KBM-7 (cell line): ENCODE measurements around the gene GALNS.
A peak's percentile ranks its signal among the peaks of the same experiment; 100 is the strongest.
"Not testable (repeated sequence)": the region's sequence is repeated elsewhere in the genome, so short reads cannot be mapped to it uniquely, and the experiment has no call there.

Source experiments
- DNase-seq: peaks from one replicate; pipeline ENCODE4 v3.0.0-alpha.2; 2015
- in situ Hi-C: fragments of 300-500 bp; cut with MboI; formaldehyde crosslinking; loops from 2 replicates; pipeline ENCODE4 v1.14.3; 2020; ENCODE audit warnings: low sequenced_read_pairs, low pct_unique_long_range_greater_than_20kb, mixed read lengths

The GALNS gene

DNA sequence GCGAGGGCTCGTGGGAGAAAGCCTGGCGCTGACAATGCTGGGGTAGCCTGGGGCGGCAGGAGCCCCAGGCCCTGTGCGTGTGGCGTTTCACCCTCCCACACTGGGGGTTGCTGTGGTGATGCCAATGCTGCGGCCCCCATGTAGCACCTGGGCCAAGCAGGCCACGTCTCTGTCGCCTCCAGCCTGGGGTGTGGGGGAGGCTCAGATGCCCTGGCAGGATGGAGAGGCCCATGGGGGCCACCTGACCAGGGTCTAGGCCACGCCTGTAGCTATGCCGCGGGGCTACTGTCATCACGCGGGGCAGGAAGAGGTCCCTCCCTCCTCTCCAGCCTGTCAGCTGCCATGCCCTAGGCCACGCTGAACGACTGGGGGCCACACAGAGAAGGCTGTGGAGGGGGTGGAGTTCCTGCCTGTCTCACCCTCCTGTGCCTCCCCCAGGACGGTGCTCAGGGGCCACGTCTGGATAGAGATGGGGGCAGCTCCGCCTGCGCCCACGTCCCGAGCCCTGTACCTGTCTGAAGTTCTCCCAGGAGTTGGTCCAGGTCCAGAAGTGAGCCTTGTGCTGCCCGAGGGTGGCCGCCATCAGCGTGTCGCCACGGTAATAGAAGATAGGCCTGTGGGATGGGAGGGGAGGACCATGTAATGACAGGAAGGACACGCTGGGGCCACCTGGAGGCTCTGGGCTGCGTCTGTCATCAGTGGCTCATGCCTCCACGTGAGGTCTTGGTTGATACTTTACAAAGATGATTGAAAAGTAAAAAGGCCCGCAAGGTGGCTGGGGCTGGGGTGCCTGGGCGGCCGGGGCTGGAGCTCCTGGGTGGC, 32.3 kb downstream of the GALNS start:
- in situ Hi-C loops, result no loop called here
- no peak for DNase-seq

DNA sequence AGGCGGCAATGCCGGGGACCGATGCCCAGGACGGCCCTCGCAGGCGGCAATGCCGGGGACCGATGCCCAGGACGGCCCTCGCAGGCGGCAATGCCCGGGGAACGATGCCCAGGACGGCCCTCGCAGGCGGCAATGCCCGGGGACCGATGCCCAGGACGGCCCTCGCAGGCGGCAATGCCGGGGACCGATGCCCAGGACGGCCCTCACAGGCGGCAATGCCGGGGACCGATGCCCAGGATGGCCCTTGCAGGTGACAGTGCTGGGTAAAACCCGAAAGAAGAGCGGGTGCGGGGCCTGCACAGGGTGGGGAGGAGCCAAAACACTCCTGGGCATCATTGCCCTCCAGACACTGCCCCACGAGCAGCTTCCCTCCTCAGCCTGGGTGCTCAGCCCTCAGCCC, 33.1 kb downstream of the GALNS start:
- DNase-seq, in situ Hi-C loops: not testable (repeated sequence)

DNA sequence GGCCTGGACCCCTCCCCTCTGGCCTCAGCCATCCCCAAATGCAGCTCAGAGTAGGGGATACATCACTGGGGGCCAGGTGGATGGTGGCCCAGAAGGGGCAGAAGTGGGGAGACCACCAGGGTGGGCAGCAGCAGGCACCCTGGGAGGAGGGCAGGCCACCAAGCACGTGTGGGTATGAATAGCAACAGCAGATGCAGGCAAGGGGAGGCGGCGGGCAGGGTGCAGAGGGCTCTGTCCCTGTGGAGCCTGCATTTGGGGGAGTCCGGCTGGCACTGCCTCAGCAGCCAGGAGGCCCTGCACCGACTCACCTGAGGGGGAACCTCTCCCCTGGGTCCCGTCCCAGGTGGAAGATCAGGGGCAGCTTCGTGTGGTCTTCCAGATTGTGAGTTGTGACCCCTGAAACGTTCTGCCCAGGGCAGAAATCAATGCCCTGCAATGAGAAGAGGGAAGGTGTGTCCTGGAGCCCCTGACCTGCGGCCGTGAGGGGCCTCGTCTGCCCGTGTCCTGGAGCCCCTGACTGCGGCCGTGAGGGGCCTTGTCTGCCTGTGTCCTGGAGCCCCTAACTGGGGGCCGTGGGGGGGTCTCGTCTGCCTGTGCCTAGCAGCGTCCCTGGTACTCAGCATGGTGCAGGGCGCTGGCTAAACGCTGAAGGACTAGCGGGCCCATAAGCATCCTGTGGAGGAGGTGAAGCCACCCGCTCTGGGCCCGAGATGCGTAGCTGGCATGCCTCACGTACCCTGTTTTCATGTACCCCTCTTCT, 34.3 kb downstream of the GALNS start:
- in situ Hi-C loops, result no loop called here
- no peak for DNase-seq

DNA sequence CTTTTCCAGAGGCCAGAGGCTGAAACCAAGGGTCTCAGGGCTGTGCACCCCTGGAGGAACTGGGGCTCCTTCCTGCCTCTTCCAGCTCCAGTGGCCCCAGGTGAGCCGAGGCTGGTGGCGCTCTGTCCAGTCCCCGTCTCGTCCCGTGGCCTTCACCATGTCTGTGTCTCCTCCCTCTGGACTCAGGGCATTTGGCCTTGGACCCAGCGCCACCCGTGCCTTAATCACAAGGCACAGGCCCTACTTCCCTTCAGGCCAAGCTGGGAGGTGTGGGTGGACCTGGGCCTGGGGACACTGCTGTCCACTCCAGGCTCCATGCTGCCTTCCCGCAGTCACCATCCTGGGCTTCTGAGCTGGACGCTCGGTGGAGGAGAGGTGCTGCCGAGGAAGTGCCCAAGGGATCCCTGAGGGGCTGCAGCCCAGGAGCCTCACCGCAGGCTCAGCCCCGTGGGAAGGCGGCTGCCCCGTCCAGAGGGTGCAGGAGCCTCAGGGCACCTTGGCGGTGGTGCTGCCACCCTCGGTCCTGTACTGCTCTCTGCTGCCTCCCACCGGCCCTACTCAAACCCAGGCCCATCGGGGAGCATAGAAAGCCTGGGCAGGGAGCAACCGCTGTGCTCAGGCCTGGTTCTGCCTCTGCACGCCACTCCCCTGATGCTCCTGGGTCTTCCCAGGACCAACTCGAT, 35.4 kb downstream of the GALNS start:
- no peak for DNase-seq
- in situ Hi-C loops, result no loop called here

DNA sequence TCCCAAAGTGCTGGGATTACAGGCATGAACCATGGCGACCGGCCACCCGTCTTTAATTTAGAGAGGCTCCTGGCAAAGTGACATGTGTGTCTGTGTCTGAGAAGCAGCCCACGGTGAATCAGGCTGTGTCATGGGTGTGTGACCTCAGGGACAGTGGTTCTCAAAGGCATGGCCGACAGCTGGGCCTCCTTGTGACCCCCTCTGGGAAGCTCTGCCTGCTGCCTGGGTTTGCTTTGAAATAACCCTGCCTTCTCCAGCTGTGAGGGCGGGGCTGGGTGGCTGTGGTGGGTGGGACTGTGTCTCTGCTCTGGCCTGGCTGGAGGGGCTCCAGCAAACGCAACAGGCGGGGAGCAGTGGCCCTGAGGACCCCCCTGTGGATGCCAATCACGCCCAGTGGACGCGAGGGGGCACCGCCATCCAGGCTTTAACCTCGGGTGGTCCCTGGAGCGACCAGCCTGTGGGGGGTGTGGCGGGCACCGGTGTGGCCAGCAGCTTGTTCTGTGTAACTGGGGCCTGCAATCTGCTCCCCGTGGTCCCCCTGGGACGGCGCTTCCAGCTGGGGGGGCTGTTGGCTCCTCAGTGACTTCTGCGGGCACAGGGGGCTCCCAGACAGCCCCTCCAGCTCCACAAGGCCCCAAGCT, 36.2 kb downstream of the GALNS start:
- in situ Hi-C loops, result no loop called here
- DNase-seq, result no peak

DNA sequence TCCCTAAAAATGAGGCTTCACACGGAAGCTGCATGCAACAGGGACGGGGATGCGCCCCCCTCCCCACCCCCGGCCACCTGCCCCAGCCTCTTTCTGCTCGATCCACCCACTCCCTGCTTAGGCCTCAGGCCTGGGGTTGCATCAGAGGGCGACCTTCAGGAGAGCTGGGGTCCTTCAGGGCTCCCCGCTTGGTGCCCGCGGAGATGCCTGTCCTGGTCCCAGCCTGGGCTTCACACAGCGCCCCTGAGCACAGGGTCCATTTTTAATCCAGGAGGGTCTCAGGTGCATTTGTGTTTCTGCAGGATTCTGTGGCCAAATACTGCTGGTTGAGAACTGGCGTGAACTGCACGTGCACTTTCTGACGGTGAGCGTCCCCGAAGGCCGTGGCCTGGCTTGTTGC, 37.6 kb downstream of the GALNS start:
- DNase-seq, result no peak
- in situ Hi-C loops, result no loop called here

DNA sequence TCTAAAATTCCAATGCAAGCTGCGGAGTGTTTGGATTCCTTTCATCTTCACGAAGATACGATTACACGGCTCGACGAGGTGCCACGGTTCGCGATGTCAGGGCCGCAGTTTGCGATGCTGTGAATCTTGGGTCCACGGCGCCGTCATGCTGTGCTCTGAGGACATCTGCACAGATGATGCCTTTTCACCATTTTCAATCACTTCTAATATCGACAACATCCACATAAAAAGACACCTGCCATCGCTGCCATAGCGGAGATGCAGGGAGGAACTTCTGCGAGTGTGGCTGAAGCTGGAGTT, 38.2 kb downstream of the GALNS start:
- in situ Hi-C loops, result no loop called here
- no peak for DNase-seq

DNA sequence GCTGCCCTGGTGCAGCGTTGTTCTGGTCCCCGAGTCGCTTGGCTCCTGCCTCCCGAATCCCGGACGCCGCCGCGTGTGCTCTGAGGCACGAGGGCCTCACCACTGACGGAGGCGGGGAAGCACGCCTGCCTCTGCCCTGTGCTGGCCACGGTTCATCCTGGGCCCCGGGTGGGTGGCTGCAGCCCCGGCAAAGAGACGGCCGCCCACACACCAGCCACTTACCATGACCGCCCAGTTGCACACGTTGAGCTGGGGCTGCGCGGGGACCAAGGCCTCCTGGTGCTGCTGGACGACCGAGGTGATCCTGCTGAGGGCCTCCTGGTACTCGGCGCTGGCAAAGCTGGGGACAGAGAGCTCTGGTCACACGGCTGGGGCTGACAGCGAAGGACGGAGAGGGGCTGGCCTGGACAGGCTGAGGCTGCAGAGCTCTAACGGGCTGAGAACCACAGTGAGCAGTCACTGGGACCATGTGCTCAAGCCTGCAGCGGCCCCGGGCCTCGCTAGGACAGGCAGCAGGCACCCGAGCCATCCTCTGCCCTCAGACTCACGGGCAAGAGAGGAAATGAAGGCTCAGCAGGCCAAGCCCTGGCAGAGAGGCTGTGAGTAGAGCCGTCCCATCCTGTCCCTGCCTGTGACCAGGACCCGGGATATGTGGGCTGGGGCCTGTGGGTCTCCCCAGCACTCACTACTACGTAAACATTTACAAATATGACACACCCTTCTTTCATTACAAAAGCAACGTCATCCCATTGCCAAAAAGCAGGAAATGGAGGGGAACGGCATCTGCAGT, 38.8 kb downstream of the GALNS start:
- no peak for DNase-seq
- in situ Hi-C loops, result no loop called here

DNA sequence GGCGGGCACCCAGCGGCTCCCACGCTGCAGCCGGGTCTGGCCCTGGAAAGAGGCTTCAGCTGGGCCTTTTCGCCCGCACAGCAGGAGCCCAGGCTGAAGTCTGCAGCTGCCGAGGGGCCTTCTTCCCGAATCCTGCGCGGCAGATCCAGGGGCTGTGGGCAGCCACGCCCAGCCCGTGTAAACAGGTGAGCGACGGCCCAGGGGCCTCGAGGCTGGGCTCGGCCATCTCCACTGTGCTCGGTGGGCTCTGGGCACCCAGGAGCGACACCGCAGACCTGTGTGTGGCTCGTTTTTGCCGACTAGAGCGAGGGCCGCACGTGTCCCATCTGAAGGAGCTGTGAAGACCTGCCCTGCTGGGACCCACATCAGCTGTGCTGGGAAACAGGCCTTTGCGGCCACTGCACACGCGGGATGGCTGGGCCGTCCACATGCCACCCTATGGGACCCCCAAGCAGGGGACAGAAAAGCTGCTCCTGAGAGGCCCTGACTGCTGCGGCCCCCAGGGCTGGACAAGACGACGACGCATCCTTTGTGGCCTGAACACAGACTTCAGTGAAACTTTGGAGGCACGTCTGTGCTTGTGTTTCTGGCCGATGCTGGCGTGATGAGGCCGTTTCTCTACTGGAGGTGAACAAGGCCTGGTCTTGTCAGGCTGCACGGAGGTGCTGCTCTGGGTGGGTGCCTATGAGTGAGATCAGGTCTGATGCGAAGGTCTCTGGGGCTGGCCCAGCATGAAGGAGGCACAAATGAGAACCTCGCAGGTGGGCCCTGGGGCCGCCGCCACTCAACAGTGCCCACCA, 39.8 kb downstream of the GALNS start:
- no peak for DNase-seq
- in situ Hi-C loops, result no loop called here

DNA sequence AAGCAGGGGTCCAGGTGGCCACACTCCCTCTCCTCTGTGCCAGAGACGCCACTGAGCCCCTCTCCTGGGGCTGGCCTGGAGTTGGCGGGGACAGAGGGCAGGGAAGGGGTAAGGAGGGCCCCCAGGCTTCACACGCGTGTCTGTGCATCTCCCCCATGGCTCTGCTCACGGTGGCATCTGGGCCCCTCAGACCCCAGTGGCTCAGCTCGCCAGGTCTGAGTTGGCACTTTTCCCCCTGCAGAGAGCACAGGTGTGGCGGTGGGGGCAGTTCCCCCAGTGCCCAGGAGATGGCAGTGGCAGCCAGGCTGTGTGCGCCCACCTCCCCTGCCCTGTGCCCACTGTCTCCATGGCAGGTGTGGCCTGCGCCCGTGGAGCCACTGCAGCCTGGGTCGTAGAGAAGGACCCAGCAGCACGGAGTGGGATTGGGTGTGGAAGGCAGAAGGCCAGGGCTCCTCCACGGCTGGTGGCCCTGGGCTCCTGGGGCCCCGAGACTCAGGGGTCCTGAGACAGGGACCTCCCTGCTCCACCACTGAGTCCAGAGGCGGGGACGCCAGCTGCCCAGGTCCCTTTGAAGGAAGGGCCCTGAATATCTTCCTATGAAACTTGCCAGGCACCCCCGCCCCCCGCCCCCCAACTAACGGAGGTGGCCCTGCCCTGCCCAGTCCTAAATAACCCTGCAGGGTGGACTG, 40.7 kb downstream of the GALNS start:
- peak; percentile 68 for DNase-seq
- in situ Hi-C loops, result no loop called here

DNA sequence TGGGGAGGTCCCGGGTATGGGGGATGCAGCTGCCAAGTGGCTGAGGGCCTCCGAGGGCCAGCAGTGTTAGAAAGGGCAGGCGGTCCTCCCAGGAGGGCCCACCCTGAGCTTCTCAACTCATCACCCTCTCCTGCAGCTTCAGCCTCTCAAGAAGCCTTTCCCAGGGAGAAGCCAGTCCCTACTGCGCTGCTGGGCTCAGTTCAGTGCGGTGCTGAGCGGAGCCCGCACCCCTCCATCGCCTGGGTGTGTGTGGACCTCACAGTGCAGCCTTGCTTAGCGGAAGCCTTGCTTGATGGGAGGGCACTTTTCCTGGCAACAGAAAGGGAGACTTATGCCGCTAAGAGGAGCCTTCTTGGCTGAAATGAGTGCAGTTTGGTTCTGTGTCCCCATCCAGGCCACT, 41.5 kb downstream of the GALNS start:
- DNase-seq, result no peak
- in situ Hi-C loops, result no loop called here

DNA sequence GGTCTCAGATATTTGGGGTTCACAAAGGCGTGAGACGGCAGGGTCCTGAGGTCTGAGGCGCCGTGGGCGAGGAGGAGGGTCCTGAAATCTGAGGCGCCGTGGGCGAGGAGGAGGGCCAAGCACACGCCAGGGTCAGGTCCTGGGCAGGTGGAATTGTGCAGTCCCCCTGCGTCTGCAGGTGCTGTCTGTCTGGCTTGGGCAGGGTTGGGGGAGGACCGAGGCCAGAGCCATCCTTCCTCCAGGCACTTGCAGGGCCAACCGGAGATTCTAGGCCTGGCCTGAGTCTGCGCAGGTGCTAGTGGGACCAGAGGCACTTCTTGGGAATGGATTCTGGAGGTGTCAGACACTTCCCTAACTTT, 42.6 kb downstream of the GALNS start:
- no peak for DNase-seq
- in situ Hi-C loops, result no loop called here

DNA sequence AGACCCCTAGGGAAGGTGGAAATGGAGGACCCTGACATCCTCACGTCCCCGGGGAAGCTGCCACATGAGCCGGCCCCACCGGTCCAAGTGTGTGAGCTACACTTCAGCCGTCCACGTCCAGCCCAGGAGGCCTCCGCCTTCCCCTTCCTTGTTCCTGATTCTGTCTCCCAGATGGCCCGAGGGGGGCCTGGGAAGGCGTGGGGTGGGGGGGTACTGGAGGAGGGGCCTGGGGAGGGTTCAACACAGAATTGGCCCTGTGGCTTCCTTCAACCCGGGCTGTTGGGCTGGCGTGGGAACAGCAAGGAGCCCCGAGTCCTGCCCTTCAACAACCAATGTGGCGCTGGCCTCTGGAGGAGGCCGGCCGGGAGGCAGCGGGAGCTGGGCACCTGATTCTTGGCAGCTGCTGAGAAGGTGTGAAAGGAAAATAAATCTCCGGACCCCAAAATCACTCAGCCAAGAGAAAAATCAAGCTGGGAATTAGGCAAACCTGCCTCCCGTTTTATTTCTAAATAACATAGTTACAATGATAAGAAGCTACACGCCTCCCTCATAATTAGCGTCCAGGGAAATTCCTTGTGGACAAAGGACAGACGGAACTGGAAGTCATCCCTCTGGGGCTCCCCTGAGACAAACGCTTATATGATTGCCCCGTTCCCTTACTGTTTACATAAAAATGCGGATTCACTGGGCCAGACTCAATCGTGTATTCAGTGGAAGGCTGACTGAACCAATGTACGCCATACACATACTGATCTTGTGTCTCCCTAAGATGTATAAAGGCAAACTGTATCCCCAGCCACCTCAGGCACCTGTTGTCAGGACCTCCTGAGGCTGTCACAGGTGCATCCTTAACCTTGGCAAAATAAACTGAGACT, 43.2 kb downstream of the GALNS start:
- DNase-seq, result no peak
- in situ Hi-C loops, result no loop called here

DNA sequence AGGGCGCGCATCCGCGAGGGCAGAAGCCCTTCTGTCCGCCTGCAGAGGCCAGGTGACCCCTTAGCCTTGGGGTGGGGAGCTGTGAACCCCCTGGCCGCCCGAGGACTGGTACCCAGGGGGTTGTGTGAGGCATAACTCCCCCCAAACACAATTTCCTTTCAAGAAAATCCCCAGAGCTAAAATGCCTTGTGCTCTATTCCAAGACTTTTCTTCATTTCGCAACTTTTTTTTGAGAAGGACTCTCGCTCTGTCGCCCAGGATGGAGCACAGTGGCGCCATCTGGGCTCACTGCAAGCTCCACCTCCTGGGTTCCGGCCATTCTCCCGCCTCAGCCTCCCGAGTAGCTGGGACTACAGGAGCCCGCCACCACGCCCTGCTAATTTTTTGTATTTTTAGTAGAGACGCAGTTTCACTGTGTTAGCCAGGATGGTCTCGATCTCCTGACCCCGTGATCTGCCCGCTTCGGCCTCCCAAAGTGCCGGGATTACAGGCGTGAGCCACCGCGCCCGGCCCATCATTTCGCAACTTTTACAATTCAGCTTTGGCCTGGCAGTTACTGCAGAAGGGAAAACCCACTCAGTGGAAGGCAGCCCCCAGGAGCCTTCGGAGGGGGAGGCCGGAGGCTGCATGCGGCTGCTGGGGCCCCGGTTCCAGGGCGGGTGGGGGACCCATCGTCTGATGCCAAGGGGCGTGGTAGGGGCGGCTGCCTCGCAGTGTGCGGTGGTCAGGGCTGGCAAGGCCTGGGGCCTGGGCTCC, 44.1 kb downstream of the GALNS start:
- in situ Hi-C loops, result no loop called here
- DNase-seq, result peak; percentile 74

DNA sequence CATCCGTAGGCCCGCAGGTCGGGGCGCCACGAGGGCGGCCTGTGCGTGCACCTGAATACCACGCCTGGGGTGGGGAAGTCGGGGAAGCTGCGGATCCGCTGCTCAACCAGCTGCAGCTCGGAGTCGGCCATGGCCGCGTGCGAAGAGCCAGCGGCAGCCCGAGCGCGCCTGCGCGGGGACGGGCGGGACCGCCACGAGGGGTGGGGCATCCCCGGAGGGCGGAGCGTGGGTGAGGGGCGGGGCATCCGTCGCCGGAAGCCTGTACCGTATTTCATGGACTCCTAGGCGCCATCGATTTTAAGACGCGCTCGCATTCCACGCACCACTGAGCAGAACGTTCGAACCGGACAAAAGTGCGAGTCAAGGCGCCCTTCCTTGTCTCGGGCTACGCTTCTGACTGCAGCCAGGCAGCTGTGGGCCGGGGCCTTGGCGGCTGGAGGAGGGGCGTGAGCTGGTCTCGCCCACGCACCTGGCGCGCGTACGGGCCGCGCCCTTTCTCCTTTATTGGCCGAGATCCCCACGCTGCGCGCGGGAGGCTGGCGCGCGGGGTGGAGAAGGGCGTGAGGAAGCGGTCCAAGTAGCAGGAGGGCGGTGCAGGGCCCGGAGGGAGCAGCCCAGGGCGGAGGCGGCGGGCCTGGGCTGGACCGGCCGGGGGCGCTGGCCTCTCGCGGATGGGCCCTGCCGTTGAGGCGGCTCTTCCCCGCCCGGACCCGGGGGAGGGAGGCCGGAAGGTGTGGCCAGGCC, 44.8 kb downstream of the GALNS start, which contains the start of gene APRT:
TSS of gene APRT (minus strand) at position 160 of the 744 bp plus-strand sequence. CDS start at position 131, 29 bp downstream.
- peak; percentile 93 for DNase-seq
- in situ Hi-C loops, result no loop called here
